Stimulated activated CD4-positive, alpha-beta T cell treated with anti-CD3 and anti-CD28 coated beads, Interleukin-4, amount 100 ng/mL, for 1 hour (primary cell): ENCODE data around the gene RYR1.
"Not testable (repeated sequence)": the region's sequence is repeated elsewhere in the genome, so short reads cannot be mapped to it uniquely, and the experiment has no call there.

Experiments used
- DNase-seq: peaks from one replicate; pipeline ENCODE4 v3.0.0-alpha.2; 2020

Gene RYR1

DNA sequence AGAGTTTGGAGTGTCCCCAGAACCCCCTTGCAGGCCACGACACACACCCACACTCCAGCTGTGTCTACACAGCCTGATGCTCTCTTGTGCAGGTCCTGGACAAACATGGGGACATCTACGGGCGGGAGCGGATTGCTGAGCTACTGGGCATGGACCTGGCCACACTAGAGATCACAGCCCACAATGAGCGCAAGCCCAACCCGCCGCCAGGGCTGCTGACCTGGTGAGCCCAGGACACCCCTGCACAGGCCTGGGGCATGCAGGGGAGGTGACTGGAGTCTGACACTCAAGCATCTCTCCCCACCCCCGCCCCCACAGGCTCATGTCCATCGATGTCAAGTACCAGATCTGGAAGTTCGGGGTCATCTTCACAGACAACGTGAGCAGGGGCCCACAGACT lies 144.3 kb downstream of the RYR1 start:
- DNase-seq, result no peak

- not testable (repeated sequence) for DNase-seq
These were observed 145.8 kb downstream of the RYR1 start for GRCh38 chr19:38579304-38579703.

- DNase-seq, result no peak
These were observed 146.6 kb downstream of the RYR1 start for GRCh38 chr19:38580080-38580479.

DNA sequence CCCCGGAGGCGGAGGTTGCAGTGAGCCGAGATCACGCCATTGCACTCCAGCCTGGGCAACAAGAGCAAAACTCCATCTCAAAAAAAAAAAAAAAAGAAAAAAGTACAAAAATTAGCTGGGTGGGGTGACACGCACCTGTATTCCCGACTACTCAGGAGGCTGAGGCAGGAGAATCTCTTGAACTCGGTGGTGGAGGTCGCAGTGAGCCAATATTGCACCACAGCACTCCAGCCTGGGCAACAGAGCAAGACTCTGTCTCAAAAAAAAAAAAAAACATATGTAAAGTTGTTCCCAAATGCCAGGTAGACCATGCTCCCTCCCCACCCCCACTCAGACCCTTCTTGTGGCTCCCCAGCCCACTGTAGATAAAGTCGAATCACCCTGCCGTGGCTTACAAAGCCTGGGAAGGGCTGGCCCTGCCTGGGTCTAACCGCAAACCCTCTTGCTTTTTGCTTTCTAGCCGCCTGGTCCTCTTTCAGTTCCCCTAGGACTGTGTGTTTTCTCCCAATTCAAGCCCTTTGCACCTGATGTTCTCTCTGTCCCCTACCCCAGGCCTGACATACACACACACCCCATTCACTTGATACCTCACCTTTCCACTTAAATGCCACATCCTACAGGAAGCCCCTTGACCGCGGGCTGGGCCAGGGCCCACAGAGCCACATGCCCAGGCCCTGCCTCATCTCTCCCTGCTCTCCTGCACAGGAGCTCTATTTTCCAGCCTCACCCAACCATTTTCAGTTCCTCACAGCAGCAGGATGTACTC lies 149.9 kb downstream of the RYR1 start:
- DNase-seq, result no peak

GRCh38 chr19:38583985-38584305 lies 150.5 kb downstream of the RYR1 start:
- no peak for DNase-seq

GRCh38 chr19:38587562-38587961 lies 154.1 kb downstream of the RYR1 start:
- DNase-seq, result no peak

DNA sequence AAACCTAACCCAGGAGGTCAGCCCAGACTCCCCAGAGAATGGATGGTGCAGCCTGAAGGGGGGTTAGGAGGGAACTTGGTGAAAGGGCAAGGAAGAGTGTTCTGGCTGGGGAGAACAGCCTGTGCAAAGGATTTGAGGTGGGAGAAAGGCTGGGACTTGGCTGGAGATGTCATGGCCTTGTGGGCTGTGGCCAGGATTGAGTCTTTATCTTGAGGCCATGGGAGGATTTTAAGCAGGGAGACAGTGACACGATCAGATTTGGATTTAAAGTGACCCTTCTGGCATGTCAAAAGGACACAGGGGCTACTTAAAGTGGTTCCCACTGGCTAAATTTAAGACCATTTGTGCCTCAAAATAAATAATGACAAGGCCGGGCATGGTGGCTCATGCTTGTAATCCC lies 154.6 kb downstream of the RYR1 start:
- DNase-seq, result no peak

GRCh38 chr19:38592940-38593339 lies 159.4 kb downstream of the RYR1 start:
- DNase-seq, result no peak

DNA sequence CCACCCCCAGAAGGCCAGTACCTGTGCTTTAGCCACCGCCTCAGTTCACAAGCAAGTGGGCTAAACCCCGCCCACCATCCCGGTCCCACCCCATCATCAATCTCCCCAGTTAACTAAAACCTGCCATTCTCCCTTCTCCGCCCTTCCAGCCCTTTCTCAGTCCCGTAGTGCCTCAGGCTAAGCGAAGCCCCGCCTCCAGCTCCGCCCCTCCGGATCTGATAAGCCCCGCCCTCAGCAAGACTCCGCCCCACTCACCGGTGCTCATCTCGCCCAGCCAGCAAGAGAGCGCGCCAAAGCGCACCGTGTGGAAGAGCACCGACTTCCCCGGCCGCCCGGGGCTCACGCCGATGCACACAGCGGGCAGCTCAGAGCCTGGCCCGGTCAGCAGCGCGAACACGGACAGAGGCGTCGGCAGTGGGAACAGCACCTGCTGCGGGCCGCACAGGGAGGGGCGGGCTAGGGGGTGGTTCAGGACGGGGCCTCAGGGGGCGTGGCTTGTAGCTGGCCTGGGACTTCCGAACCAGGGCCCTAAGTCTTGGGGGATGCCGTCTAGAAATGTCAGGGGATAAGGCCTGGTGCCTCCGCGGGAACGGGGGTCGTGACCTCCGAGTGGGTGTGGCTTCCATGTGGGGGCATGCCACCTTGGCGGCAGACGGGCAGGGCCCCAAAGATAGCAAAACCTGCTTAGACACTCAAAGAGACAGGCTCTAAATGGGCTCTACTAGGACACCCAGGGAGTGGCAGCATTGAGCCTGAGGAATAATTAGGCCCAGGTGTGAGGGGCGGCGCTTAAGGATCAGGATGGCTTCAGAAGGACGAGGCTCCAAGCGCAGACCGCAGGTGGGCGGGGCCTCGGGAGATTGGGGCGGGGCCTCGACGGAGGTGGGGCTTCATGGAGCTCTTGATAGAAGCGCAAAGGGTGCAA lies 162.8 kb downstream of the RYR1 start:
- DNase-seq, result peak; percentile 44

DNA sequence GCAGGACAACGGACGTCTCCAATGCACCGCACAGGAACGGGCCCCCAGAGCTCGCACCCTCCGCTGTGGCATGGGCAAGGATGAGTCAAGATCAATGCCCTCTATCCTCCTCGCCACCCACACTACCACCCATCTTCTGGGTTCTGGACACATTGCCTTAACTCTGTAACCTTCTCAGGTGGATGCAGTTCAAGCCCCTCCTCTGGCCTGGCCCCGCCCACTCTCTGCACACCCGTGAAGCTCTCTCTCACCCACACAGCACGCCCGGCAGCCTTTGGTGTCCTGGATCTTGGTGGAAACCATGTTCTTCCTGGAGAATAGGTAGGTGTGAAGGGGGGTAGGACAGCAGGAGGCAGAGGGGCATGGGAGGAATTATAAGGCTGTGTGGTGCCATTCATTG lies 163.6 kb downstream of the RYR1 start:
- no peak for DNase-seq

DNA sequence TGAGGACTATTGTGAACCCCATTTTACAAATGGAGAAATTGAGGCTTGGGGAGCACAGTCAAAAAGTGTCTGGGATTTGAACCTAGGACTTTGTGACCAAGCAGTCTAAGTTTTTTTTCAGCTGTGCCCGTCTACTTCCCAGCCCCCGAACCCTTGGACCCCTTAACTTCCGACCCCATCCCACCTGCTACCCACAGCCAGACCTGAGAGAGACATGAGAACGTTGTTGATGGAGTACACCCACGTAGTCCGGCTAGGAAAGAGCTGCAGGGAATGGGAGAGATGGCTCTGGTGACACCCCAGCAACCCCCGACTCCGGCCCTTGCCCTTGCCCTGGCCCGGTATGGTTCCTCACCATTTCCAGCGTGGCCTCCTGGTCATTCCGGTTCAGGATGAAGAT lies 166.2 kb downstream of the RYR1 start:
- DNase-seq, result no peak

DNA sequence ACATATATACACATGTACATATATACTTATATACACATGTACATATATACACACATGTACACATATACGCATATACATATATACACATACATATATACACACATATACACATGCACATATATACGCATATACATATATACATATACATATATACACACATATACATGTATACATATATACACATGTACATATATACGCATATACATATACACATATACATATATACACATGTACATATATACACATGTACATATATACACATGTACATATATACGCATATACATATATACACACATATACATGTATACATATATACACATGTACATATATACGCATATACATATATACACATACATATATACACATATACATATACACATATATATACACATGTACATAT lies 169.4 kb downstream of the RYR1 start:
- not testable (repeated sequence) for DNase-seq

DNA sequence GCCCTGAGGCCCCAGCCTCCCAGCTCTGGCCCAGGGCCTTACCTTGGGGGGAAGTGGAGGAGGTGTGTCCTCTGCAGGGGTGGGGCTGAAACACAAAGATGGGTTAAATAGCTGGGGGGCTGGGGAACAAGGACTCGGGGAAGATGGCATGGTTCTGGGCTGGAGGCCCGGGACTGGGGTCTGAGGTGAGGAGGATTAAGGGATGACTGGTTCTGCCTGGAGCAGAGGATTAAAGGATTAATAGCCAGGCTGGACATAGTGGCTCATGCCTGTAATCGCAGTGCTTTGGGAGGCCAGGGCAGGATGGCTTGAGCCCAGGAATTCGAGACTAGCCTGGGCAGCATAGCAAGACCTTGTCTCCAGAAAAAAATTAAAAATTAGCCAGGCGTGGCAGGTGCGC lies 172.6 kb downstream of the RYR1 start:
- no peak for DNase-seq

DNA sequence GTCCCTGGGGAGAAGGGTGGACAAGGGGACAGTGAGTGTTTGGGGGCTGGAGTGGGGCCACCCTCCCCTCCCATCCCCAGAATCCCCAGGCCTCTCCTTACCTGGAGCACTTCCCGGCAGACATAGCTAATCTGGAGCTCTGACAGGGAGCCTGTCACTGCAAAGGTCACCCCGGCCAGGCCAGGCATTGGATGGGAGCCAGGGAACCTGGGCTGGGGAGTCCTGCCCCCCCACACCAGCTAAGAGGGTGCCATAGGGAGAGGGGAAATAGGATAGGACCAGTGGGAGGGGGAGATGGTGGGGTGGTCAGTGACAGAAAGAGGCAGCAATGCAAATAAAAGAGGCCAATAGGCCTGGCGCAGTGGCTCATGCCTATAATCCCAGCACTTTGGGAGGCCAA lies 180.8 kb downstream of the RYR1 start:
- no peak for DNase-seq

DNA sequence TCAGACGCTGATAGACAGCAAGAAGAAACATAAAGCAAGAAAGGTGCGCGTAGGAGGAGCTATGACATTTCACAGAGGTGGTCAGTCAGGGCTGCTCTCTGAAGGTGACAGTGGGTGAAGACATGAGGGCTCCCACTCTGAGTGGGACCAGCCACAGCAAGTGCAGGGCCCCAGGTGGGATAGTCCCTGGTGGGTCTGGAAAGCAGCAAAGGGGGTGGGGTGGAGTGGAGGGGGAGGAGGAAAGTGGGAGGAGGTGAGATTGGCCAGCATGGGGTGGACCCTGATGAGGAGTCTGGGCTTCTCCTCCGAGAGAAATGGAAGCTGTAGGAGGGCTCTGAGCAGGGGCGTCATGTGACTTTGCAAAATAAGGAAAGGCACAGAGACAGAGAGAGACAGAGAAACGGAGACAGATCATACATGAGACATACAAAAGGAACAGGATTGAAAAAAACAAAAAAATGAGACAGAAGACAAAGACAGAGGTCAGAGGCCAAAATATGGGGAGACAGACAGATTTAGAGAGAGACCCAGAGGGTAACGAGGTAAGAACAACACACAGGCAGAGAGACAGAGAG lies 181.6 kb downstream of the RYR1 start:
- no peak for DNase-seq

- no peak for DNase-seq
These were observed 182.8 kb downstream of the RYR1 start for GRCh38 chr19:38616265-38616664.

- DNase-seq, result peak; percentile 18
These were observed 183.8 kb downstream of the RYR1 start for GRCh38 chr19:38617283-38617763.

GRCh38 chr19:38617764-38618589 lies 184.5 kb downstream of the RYR1 start, which contains the start of gene MAP4K1:
MAP4K1 (minus strand) TSS chr19:38617953; CDS start chr19:38617895, 58 bp downstream.
- DNase-seq, result peak; percentile 72

- DNase-seq, result peak; percentile 98
These were observed 185.3 kb downstream of the RYR1 start, which contains the start of gene EIF3K for GRCh38 chr19:38618590-38619360. EIF3K (plus strand) TSS chr19:38619188; CDS start chr19:38619269, 81 bp downstream.

GRCh38 chr19:38619361-38620174 lies 186.1 kb downstream of the RYR1 start:
- no peak for DNase-seq

- DNase-seq, result no peak
These were observed 191.3 kb downstream of the RYR1 start for GRCh38 chr19:38624822-38625221.
